Liver (tissue), 9 donors: ENCODE results near the gene LRPPRC. TPM values are rescaled to one million over a fixed set of nuclear protein-coding genes. Genes with fewer than 3 reads are reported as not detected.
A peak's percentile ranks its signal among the peaks of the same experiment; 100 is the strongest.

ENCODE experiments used
- DNase-seq: peaks from one replicate; pipeline ENCODE4 v3.0.0-alpha.2; 2017; ENCODE audit warnings: low spot score
- H3K27ac ChIP-seq, 2 donors: one replicate each; pipeline ENCODE4 v1.7.0; 2013; ENCODE audit warnings: inconsistent platforms in 2 of 2, low read length in 2 of 2, control low read depth in 1 of 2, low read depth in 1 of 2, mild to moderate bottlenecking in 1 of 2
- H3K27me3 ChIP-seq, 4 donors: one replicate each; pipeline versions ENCODE4 v1.6.1 to v1.7.0; 2013; ENCODE audit warnings: low read length in 3 of 4, inconsistent platforms in 1 of 4, mild to moderate bottlenecking in 1 of 4, moderate library complexity in 1 of 4; ENCODE audit not compliant: control insufficient read depth in 4 of 4, insufficient read depth in 4 of 4
- H3K36me3 ChIP-seq, 4 donors: one replicate each; pipeline versions ENCODE4 v1.6.1 to v1.7.0; 2013; ENCODE audit warnings: low read length in 3 of 4, mild to moderate bottlenecking in 3 of 4, low read depth in 1 of 4, moderate library complexity in 1 of 4; ENCODE audit not compliant: control insufficient read depth in 4 of 4, insufficient read depth in 3 of 4
- H3K4me1 ChIP-seq, 4 donors: one replicate each; pipeline versions ENCODE4 v1.6.1 to v1.7.0; 2013; ENCODE audit warnings: low read length in 3 of 4, mild to moderate bottlenecking in 3 of 4, moderate library complexity in 1 of 4; ENCODE audit not compliant: control insufficient read depth in 4 of 4, insufficient read depth in 4 of 4
- H3K4me3 ChIP-seq, 3 donors: one replicate each; pipeline versions ENCODE4 v1.6.1 to v1.7.0; 2013; ENCODE audit warnings: low read length in 3 of 3, control low read depth in 1 of 3, low read depth in 1 of 3, mild to moderate bottlenecking in 1 of 3
- H3K9ac ChIP-seq, 2 donors: one replicate each; pipeline ENCODE4 v1.7.0; 2013; ENCODE audit warnings: low read length in 2 of 2, mild to moderate bottlenecking in 2 of 2, moderate library complexity in 2 of 2, control low read depth in 1 of 2, low read depth in 1 of 2
- H3K9me3 ChIP-seq, 4 donors: one replicate each; pipeline versions ENCODE4 v1.6.1 to v1.7.0; 2013; ENCODE audit warnings: low read length in 3 of 4; ENCODE audit not compliant: control insufficient read depth in 4 of 4
- EGR1 ChIP-seq, 2 donors: IDR thresholded peaks; 2 replicates each; pipeline ENCODE4 v1.6.1; 2016 to 2018; ENCODE audit warnings: antibody characterized with exemption in 2 of 2, low read depth in 2 of 2
- GABPA ChIP-seq, 2 donors: IDR thresholded peaks in 1 of 2; conservative IDR thresholded peaks in 1 of 2; 2 replicates each; pipeline ENCODE4 v1.6.1; 2016; ENCODE audit warnings: antibody characterized with exemption in 2 of 2, mild to moderate bottlenecking in 1 of 2, moderate library complexity in 1 of 2
- HNF4A ChIP-seq, 2 donors: conservative IDR thresholded peaks; 2 replicates each; pipeline ENCODE4 v1.6.1; 2016; ENCODE audit warnings: antibody characterized with exemption in 2 of 2, mild to moderate bottlenecking in 2 of 2
- HNF4G ChIP-seq: IDR thresholded peaks from 2 replicates; pipeline ENCODE4 v1.6.1; 2016; ENCODE audit warnings: antibody characterized with exemption
- JUND ChIP-seq, 2 donors: IDR thresholded peaks; 2 replicates each; pipeline ENCODE4 v1.6.1; 2016; ENCODE audit warnings: antibody characterized with exemption in 2 of 2
- NR2F2 ChIP-seq: IDR thresholded peaks from 2 replicates; pipeline ENCODE4 v1.6.1; 2016; ENCODE audit warnings: antibody characterized with exemption
- RXRA ChIP-seq, 2 donors: IDR thresholded peaks; 2 replicates each; pipeline ENCODE4 v1.6.1; 2017 to 2018; ENCODE audit warnings: antibody characterized with exemption in 2 of 2, mild to moderate bottlenecking in 1 of 2
- SP1 ChIP-seq: IDR thresholded peaks from 2 replicates; pipeline ENCODE4 v1.6.1; 2018; ENCODE audit warnings: antibody characterized with exemption, mild to moderate bottlenecking
- TAF1 ChIP-seq: conservative IDR thresholded peaks from 2 replicates; pipeline ENCODE4 v1.6.1; 2016; ENCODE audit warnings: antibody characterized with exemption, mild to moderate bottlenecking
- WGBS: extraction: QIAGEN DNeasy Blood & Tissue Kit; methylation state at CpG from one replicate; pipeline ENCODE4 v1.1.7; 2013; 5-methylcytosine and 5-hydroxymethylcytosine counted together
- polyA plus RNA-seq, 2 donors: library from polyadenylated mRNA; stranded (reverse) in 1 of 2; unstranded in 1 of 2; fragments of 200-250 nt in 1 of 2; fragments of >200 nt in 1 of 2; fragmentation: Nextera tagmentation in 1 of 2; extraction: Ambion mirVana in 1 of 2; gene quantifications; one replicate each; pipeline versions ENCODE4 v1.2.1 to v1.2.3, GENCODE V29; 2013 to 2015
- total RNA-seq, 2 donors: library from RNA; depleted of rRNA; stranded (reverse); fragments of >200 nt; gene quantifications; one replicate each; pipeline ENCODE4 v1.2.3, GENCODE V29; 2014
- TF ChIP-seq, protein P1 (sequence below): IDR thresholded peaks from 2 replicates; pipeline ENCODE4 v1.6.1; 2016; ENCODE audit warnings: antibody characterized with exemption
- TF ChIP-seq, protein P2 (sequence below): fragments of 150-350 bp; IDR thresholded peaks from 2 replicates; pipeline ENCODE4 v1.5.1; 2017; ENCODE audit warnings: improper control_type of control experiment, low read depth, low read length; ENCODE audit not compliant: missing input control
- TF ChIP-seq, protein P3 (sequence below): IDR thresholded peaks from 2 replicates; pipeline ENCODE4 v1.6.1; 2016; ENCODE audit warnings: antibody characterized with exemption
- TF ChIP-seq, protein P4 (sequence below): IDR thresholded peaks from 2 replicates; pipeline ENCODE4 v1.6.1; 2016; ENCODE audit warnings: antibody characterized with exemption, mild to moderate bottlenecking
- donor health status: healthy.
- donor health status: healthy.
- donor health status: healthy.
- donor health status: healthy.
- donor health status: healthy.

LRPPRC gene
- total and polyA plus RNA-seq, 4 donors = 24.5 to 62.3 (median 34.4) TPM

DNA sequence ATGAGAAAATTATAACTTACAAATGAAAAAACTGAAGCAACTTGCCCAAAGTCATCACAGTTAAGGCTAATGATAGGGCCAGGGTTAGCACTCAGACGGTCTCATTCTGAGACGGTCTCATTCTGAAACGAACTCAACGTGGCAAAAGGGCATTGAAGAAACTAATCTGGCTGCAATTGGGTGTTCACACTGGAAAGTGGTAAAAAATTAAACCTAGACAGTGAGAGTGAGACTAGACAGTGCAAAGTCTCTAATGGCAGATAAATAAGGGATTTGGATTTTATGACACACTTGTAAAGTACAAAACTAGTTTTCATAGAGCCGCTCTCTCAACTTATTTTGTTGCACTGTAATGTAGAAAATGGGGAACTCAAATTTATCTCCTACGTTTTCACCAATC lies 9.2 kb downstream of the LRPPRC start:
- DNase-seq = no peak
- H3K4me3 ChIP-seq = no peak overlapping the region
- no peaks in the 10 kb centered on the region for H3K9me3 ChIP-seq
- H3K36me3 ChIP-seq = peaks cover under 1 to 3% (median 1%) of the 10 kb centered on the region in 4 donors
- H3K27ac ChIP-seq = no peak overlapping the region
- no peaks in the 10 kb centered on the region for H3K4me1 ChIP-seq
- 70% methylated on average over 6 of the region's 6 CpGs for WGBS
- TF ChIP-seq HNF4A (conservative IDR thresholded peaks at IDR 0.05) (peak in 1 of 2 donors; percentile 4), NR2F2 (no peak)
- no peak overlapping the region for H3K9ac ChIP-seq
- H3K27me3 ChIP-seq = no peaks in the 10 kb centered on the region

DNA sequence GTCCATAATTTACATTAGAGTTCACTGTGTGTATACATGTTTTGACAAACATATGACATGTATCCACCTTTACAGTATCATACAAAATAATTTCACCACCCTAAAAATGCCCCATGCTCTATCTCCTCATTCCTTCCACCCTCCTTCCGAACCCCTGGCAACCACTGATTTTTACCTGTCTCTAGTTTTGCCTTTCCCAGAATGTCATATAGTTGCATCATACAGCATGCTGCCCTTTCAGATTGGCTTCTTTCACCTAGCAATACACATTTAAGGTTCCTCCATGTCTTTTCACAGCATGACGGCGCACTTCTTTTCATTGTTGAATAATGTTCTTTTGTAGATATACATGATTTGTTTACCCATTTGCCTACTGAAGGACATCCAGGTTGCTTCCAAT lies 10.4 kb downstream of the LRPPRC start:
- Histone ChIP-seq H3K4me3 (no peak overlapping the region), H3K9ac (no peak overlapping the region), H3K4me1 (no peaks in the 10 kb centered on the region), H3K27me3 (no peaks in the 10 kb centered on the region), H3K9me3 (no peaks in the 10 kb centered on the region), H3K27ac (no peak overlapping the region), H3K36me3 (peaks cover 1 to 10% (median 5%) of the 10 kb centered on the region in 4 donors)
- no peak for DNase-seq
- WGBS = 99% methylated on average over 3 of the region's 3 CpGs
- no peak for TF ChIP-seq EGR1 (IDR thresholded peaks at IDR 0.05; ENCODE audit: low read depth in 2 of 2)
- no peak for TF ChIP-seq RXRA (IDR thresholded peaks at IDR 0.05)
- TF ChIP-seq TAF1 = no peak
- no peak for TF ChIP-seq GABPA (IDR thresholded peaks at IDR 0.05 in 1 of 2, conservative IDR thresholded peaks at IDR 0.05 in 1 of 2)
- no peak for TF ChIP-seq HNF4G
- TF ChIP-seq, protein P1, sequence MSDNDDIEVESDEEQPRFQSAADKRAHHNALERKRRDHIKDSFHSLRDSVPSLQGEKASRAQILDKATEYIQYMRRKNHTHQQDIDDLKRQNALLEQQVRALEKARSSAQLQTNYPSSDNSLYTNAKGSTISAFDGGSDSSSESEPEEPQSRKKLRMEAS = no peak
- TF ChIP-seq, protein P2, sequence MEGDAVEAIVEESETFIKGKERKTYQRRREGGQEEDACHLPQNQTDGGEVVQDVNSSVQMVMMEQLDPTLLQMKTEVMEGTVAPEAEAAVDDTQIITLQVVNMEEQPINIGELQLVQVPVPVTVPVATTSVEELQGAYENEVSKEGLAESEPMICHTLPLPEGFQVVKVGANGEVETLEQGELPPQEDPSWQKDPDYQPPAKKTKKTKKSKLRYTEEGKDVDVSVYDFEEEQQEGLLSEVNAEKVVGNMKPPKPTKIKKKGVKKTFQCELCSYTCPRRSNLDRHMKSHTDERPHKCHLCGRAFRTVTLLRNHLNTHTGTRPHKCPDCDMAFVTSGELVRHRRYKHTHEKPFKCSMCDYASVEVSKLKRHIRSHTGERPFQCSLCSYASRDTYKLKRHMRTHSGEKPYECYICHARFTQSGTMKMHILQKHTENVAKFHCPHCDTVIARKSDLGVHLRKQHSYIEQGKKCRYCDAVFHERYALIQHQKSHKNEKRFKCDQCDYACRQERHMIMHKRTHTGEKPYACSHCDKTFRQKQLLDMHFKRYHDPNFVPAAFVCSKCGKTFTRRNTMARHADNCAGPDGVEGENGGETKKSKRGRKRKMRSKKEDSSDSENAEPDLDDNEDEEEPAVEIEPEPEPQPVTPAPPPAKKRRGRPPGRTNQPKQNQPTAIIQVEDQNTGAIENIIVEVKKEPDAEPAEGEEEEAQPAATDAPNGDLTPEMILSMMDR = no peak
- TF ChIP-seq, protein P3, sequence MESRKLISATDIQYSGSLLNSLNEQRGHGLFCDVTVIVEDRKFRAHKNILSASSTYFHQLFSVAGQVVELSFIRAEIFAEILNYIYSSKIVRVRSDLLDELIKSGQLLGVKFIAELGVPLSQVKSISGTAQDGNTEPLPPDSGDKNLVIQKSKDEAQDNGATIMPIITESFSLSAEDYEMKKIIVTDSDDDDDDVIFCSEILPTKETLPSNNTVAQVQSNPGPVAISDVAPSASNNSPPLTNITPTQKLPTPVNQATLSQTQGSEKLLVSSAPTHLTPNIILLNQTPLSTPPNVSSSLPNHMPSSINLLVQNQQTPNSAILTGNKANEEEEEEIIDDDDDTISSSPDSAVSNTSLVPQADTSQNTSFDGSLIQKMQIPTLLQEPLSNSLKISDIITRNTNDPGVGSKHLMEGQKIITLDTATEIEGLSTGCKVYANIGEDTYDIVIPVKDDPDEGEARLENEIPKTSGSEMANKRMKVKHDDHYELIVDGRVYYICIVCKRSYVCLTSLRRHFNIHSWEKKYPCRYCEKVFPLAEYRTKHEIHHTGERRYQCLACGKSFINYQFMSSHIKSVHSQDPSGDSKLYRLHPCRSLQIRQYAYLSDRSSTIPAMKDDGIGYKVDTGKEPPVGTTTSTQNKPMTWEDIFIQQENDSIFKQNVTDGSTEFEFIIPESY = no peak
- TF ChIP-seq SP1 = no peak
- TF ChIP-seq, protein P4, sequence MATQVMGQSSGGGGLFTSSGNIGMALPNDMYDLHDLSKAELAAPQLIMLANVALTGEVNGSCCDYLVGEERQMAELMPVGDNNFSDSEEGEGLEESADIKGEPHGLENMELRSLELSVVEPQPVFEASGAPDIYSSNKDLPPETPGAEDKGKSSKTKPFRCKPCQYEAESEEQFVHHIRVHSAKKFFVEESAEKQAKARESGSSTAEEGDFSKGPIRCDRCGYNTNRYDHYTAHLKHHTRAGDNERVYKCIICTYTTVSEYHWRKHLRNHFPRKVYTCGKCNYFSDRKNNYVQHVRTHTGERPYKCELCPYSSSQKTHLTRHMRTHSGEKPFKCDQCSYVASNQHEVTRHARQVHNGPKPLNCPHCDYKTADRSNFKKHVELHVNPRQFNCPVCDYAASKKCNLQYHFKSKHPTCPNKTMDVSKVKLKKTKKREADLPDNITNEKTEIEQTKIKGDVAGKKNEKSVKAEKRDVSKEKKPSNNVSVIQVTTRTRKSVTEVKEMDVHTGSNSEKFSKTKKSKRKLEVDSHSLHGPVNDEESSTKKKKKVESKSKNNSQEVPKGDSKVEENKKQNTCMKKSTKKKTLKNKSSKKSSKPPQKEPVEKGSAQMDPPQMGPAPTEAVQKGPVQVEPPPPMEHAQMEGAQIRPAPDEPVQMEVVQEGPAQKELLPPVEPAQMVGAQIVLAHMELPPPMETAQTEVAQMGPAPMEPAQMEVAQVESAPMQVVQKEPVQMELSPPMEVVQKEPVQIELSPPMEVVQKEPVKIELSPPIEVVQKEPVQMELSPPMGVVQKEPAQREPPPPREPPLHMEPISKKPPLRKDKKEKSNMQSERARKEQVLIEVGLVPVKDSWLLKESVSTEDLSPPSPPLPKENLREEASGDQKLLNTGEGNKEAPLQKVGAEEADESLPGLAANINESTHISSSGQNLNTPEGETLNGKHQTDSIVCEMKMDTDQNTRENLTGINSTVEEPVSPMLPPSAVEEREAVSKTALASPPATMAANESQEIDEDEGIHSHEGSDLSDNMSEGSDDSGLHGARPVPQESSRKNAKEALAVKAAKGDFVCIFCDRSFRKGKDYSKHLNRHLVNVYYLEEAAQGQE = no peak
- TF ChIP-seq JUND (IDR thresholded peaks at IDR 0.05) = no peak
